Natural killer cell treated with Interleukin-12 subunit alpha and Interleukin-12 subunit beta and Interleukin-15 and Interleukin-18, amount 100 ng/mL, for 72 hours (primary cell): ENCODE measurements around the gene EMILIN2. TPM values are rescaled to one million over a fixed set of nuclear protein-coding genes. Genes with fewer than 3 reads are reported as not detected.

ENCODE experiments used
- ATAC-seq, 2 donors: fragments of 150-1000 bp; cut with Tn5 transposase in 1 of 2; sonication (Bioruptor Pico), chemical (Tn5 transposase) in 1 of 2; 2 replicates each; pipeline ENCODE4 v1.10.0; 2021
- DNase-seq: peaks from one replicate; pipeline ENCODE4 v3.0.0; 2022; ENCODE audit warnings: low spot score
- H3K27ac Mint-ChIP-seq, 2 donors: 1 replicate in 1 of 2; 2 replicates in 1 of 2; pipeline ENCODE4 v1.8.0; 2022; ENCODE audit warnings: mixed read lengths in 2 of 2, mild to moderate bottlenecking in 1 of 2, moderate library complexity in 1 of 2
- H3K27me3 Mint-ChIP-seq, 2 donors: 1 replicate in 1 of 2; 2 replicates in 1 of 2; pipeline ENCODE4 v1.8.0; 2022; ENCODE audit warnings: mixed read lengths in 2 of 2
- H3K36me3 Mint-ChIP-seq: one replicate; pipeline ENCODE4 v1.8.0; 2022; ENCODE audit warnings: mixed read lengths
- H3K4me1 Mint-ChIP-seq, 2 donors: 1 replicate in 1 of 2; 2 replicates in 1 of 2; pipeline ENCODE4 v1.8.0; 2022; ENCODE audit warnings: low read depth in 2 of 2, mixed read lengths in 2 of 2, mild to moderate bottlenecking in 1 of 2
- H3K4me3 Mint-ChIP-seq: one replicate; pipeline ENCODE4 v1.8.0; 2022; ENCODE audit warnings: mixed read lengths
- H3K9me3 Mint-ChIP-seq: 2 replicates; pipeline ENCODE4 v1.8.0; 2022; ENCODE audit warnings: mixed read lengths
- total RNA-seq, 2 donors: library from RNA; stranded (reverse); gene quantifications; one replicate each; pipeline ENCODE4 v1.2.3, GENCODE V29; 2022

The EMILIN2 gene
- total RNA-seq, 2 donors from 2014 or later = 20.8 to 49.1 TPM

GRCh38 chr18:2923464-2923863 lies 76.7 kb downstream of the EMILIN2 start:
- Mint-ChIP-seq H3K36me3 (peaks cover 23% of the 10 kb centered on the region), H3K27me3 (no peaks in the 10 kb centered on the region), H3K27ac (no peak overlapping the region), H3K9me3 (no peaks in the 10 kb centered on the region), H3K4me3 (no peak overlapping the region), H3K4me1 (peaks cover 0 to 2% of the 10 kb centered on the region in 2 donors)
- no peak for ATAC-seq
- DNase-seq = no peak

- DNase-seq = no peak
- Mint-ChIP-seq H3K27ac (peak overlapping the region in 1 of 2 donors; percentile 54), H3K36me3 (peaks cover 29% of the 10 kb centered on the region), H3K27me3 (no peaks in the 10 kb centered on the region), H3K4me3 (no peak overlapping the region), H3K9me3 (no peaks in the 10 kb centered on the region), H3K4me1 (peaks cover 0 to 2% of the 10 kb centered on the region in 2 donors)
- ATAC-seq = no peak
These were observed 78.1 kb downstream of the EMILIN2 start for GRCh38 chr18:2924920-2925319.

- Mint-ChIP-seq H3K9me3 (no peaks in the 10 kb centered on the region), H3K27me3 (no peaks in the 10 kb centered on the region), H3K27ac (no peak overlapping the region), H3K4me1 (no peaks in the 10 kb centered on the region), H3K4me3 (no peak overlapping the region), H3K36me3 (peaks cover 21% of the 10 kb centered on the region)
- no peak for ATAC-seq
- DNase-seq = no peak
These were observed 79.7 kb downstream of the EMILIN2 start for GRCh38 chr18:2926528-2926927.

- Mint-ChIP-seq H3K4me3 (no peak overlapping the region), H3K36me3 (peaks cover 21% of the 10 kb centered on the region), H3K27me3 (no peaks in the 10 kb centered on the region), H3K9me3 (no peaks in the 10 kb centered on the region), H3K4me1 (peaks cover 6% of the 10 kb centered on the region in 2 donors), H3K27ac (no peak overlapping the region)
- no peak for DNase-seq
- no peak for ATAC-seq
These were observed 80.9 kb downstream of the EMILIN2 start for GRCh38 chr18:2927745-2928144.

- Mint-ChIP-seq H3K27ac (peak overlapping the region; percentile 74 to 91), H3K36me3 (peaks cover 11% of the 10 kb centered on the region), H3K27me3 (no peaks in the 10 kb centered on the region), H3K9me3 (no peaks in the 10 kb centered on the region), H3K4me3 (peak overlapping the region; percentile 3), H3K4me1 (peaks cover 17 to 20% of the 10 kb centered on the region in 2 donors)
- peak in 1 of 2 donors; percentile 51 for ATAC-seq
- DNase-seq = no peak
These were observed 85.7 kb downstream of the EMILIN2 start for GRCh38 chr18:2932247-2933181.

- Mint-ChIP-seq H3K27ac (peak overlapping the region; percentile 74 to 91), H3K9me3 (no peaks in the 10 kb centered on the region), H3K4me3 (no peak overlapping the region), H3K27me3 (no peaks in the 10 kb centered on the region), H3K4me1 (peaks cover 17 to 20% of the 10 kb centered on the region in 2 donors), H3K36me3 (peaks cover 10% of the 10 kb centered on the region)
- no peak for DNase-seq
- ATAC-seq = no peak
These were observed 87.2 kb downstream of the EMILIN2 start for GRCh38 chr18:2933995-2934394.

- H3K4me3 Mint-ChIP-seq = peak overlapping the region; percentile 34
- peaks cover 17 to 20% of the 10 kb centered on the region in 2 donors for H3K4me1 Mint-ChIP-seq
- H3K36me3 Mint-ChIP-seq = no peaks in the 10 kb centered on the region
- ATAC-seq (peak; percentile 54 to 55), DNase-seq (no peak)
- H3K9me3 Mint-ChIP-seq = no peaks in the 10 kb centered on the region
- H3K27me3 Mint-ChIP-seq = no peaks in the 10 kb centered on the region
- peak overlapping the region; percentile 72 to 92 for H3K27ac Mint-ChIP-seq
These were observed 88.8 kb downstream of the EMILIN2 start for GRCh38 chr18:2935438-2936192.

GRCh38 chr18:2939317-2939716 lies 92.5 kb downstream of the EMILIN2 start:
- no peak for DNase-seq
- Mint-ChIP-seq H3K36me3 (no peaks in the 10 kb centered on the region), H3K4me3 (no peak overlapping the region), H3K27ac (peak overlapping the region in 1 of 2 donors; percentile 37), H3K4me1 (peaks cover 11 to 17% of the 10 kb centered on the region in 2 donors), H3K9me3 (no peaks in the 10 kb centered on the region), H3K27me3 (no peaks in the 10 kb centered on the region)
- no peak for ATAC-seq

GRCh38 chr18:2948038-2948437 lies 101.2 kb downstream of the EMILIN2 start:
- no peak for DNase-seq
- peak overlapping the region in 1 of 2 donors; percentile 44 for H3K27ac Mint-ChIP-seq
- no peaks in the 10 kb centered on the region for H3K9me3 Mint-ChIP-seq
- H3K4me3 Mint-ChIP-seq = no peak overlapping the region
- peaks cover 38% of the 10 kb centered on the region for H3K36me3 Mint-ChIP-seq
- H3K27me3 Mint-ChIP-seq = no peaks in the 10 kb centered on the region
- peaks cover 20 to 25% of the 10 kb centered on the region in 2 donors for H3K4me1 Mint-ChIP-seq
- ATAC-seq = no peak

- no peak for ATAC-seq
- no peaks in the 10 kb centered on the region for H3K27me3 Mint-ChIP-seq
- H3K27ac Mint-ChIP-seq = peak overlapping the region; percentile 59 to 75
- no peak for DNase-seq
- no peak overlapping the region for H3K4me3 Mint-ChIP-seq
- H3K9me3 Mint-ChIP-seq = no peaks in the 10 kb centered on the region
- H3K36me3 Mint-ChIP-seq = peaks cover 45% of the 10 kb centered on the region
- peaks cover 36 to 46% of the 10 kb centered on the region in 2 donors for H3K4me1 Mint-ChIP-seq
These were observed 105.8 kb downstream of the EMILIN2 start for GRCh38 chr18:2952605-2953004.

- no peak overlapping the region for H3K4me3 Mint-ChIP-seq
These were observed 107.3 kb downstream of the EMILIN2 start for GRCh38 chr18:2953935-2954653.

GRCh38 chr18:2954869-2955645 lies 108.3 kb downstream of the EMILIN2 start:
- Mint-ChIP-seq H3K27me3 (no peaks in the 10 kb centered on the region), H3K9me3 (no peaks in the 10 kb centered on the region), H3K4me3 (peak overlapping the region; percentile 79), H3K27ac (peak overlapping the region; percentile 95 to 97), H3K4me1 (peaks cover 52 to 62% of the 10 kb centered on the region in 2 donors), H3K36me3 (peaks cover 39% of the 10 kb centered on the region)
- DNase-seq = no peak
- ATAC-seq = no peak

More at GRCh38 chr18:2953935-2954653, 107.3 kb downstream of the EMILIN2 start:
- DNase-seq = no peak
- H3K4me1 Mint-ChIP-seq = peaks cover 48 to 57% of the 10 kb centered on the region in 2 donors
- no peaks in the 10 kb centered on the region for H3K9me3 Mint-ChIP-seq
- peak overlapping the region; percentile 95 to 97 for H3K27ac Mint-ChIP-seq
- no peaks in the 10 kb centered on the region for H3K27me3 Mint-ChIP-seq
- peaks cover 44% of the 10 kb centered on the region for H3K36me3 Mint-ChIP-seq
- no peak for ATAC-seq

- H3K4me1 Mint-ChIP-seq = peaks cover 61 to 69% of the 10 kb centered on the region in 2 donors
- peaks cover 31% of the 10 kb centered on the region for H3K36me3 Mint-ChIP-seq
- peak overlapping the region; percentile 95 to 97 for H3K27ac Mint-ChIP-seq
- ATAC-seq = peak; percentile 26 to 40
- no peaks in the 10 kb centered on the region for H3K9me3 Mint-ChIP-seq
- H3K4me3 Mint-ChIP-seq = peak overlapping the region; percentile 79
- DNase-seq = no peak
- no peaks in the 10 kb centered on the region for H3K27me3 Mint-ChIP-seq
These were observed 109.2 kb downstream of the EMILIN2 start for GRCh38 chr18:2956056-2956455.
